ENCODE data around the gene MBNL2.
A peak's percentile ranks its signal among the peaks of the same experiment; 100 is the strongest.

The MBNL2 gene

GRCh38 chr13:97306106-97306505, 84.0 kb downstream of the MBNL2 start:
- no peak for DNase-seq

GRCh38 chr13:97306645-97307044, 84.5 kb downstream of the MBNL2 start:
- DNase-seq, result no peak

GRCh38 chr13:97307118-97307881, 85.2 kb downstream of the MBNL2 start:
- DNase-seq, result no peak

GRCh38 chr13:97307882-97308624, 85.9 kb downstream of the MBNL2 start:
- DNase-seq, result no peak

GRCh38 chr13:97308735-97309429, 86.7 kb downstream of the MBNL2 start:
- no peak for DNase-seq

- DNase-seq, result no peak
Observed at GRCh38 chr13:97310809-97311436, 88.8 kb downstream of the MBNL2 start.

- no peak for DNase-seq
Observed at GRCh38 chr13:97311956-97312355, 89.8 kb downstream of the MBNL2 start.

GRCh38 chr13:97313551-97314260, 91.6 kb downstream of the MBNL2 start:
- no peak for DNase-seq

GRCh38 chr13:97316390-97316789, 94.3 kb downstream of the MBNL2 start:
- peak; percentile 49 for DNase-seq

- DNase-seq, result no peak
Observed at GRCh38 chr13:97317933-97318332, 95.8 kb downstream of the MBNL2 start.

GRCh38 chr13:97318532-97318931, 96.4 kb downstream of the MBNL2 start:
- DNase-seq, result no peak

GRCh38 chr13:97319113-97319720, 97.1 kb downstream of the MBNL2 start:
- DNase-seq, result peak; percentile 50

GRCh38 chr13:97321101-97321500, 99.0 kb downstream of the MBNL2 start:
- no peak for DNase-seq

- no peak for DNase-seq
Observed at GRCh38 chr13:97321616-97322321, 99.6 kb downstream of the MBNL2 start.

- DNase-seq, result no peak
Observed at GRCh38 chr13:97322740-97323342, 100.7 kb downstream of the MBNL2 start.

GRCh38 chr13:97324115-97324514, 102.0 kb downstream of the MBNL2 start:
- no peak for DNase-seq

GRCh38 chr13:97325738-97326137, 103.6 kb downstream of the MBNL2 start:
- DNase-seq, result no peak

- DNase-seq, result no peak
Observed at GRCh38 chr13:97327086-97327485, 105.0 kb downstream of the MBNL2 start.

- DNase-seq, result no peak
Observed at GRCh38 chr13:97327506-97328221, 105.5 kb downstream of the MBNL2 start.

GRCh38 chr13:97328222-97328790, 106.2 kb downstream of the MBNL2 start:
- DNase-seq, result peak; percentile 47

Data from right hindlimb (tissue), 1 donor.